Activated naive CD4-positive, alpha-beta T cell treated with anti-CD3 and anti-CD28 coated beads for 36 hours (primary cell): ENCODE results near the gene PLCD3. TPM values are rescaled to one million over a fixed set of nuclear protein-coding genes. Genes with fewer than 3 reads are reported as not detected.

ENCODE experiments used
- CTCF ChIA-PET: fragments of 350-600 bp; sonication (Branson Sonifier 250); formaldehyde crosslinking; loops from one replicate; lab custom pipeline; 2021; ENCODE audit warnings: antibody characterized with exemption; lab: Charles Lee
- DNase-seq: peaks from one replicate; pipeline ENCODE4 v3.0.0-alpha.2; 2020
- H3K27ac Mint-ChIP-seq: one replicate; pipeline ENCODE4 v1.8.0; 2021; ENCODE audit warnings: mild to moderate bottlenecking, mixed read lengths
- H3K27me3 Mint-ChIP-seq: one replicate; pipeline ENCODE4 v1.8.0; 2021; ENCODE audit warnings: low read depth, mixed read lengths
- H3K36me3 Mint-ChIP-seq: one replicate; pipeline ENCODE4 v1.8.0; 2021; ENCODE audit warnings: low read depth, mixed read lengths
- H3K4me1 Mint-ChIP-seq: one replicate; pipeline ENCODE4 v1.8.0; 2021; ENCODE audit warnings: low read depth, mixed read lengths
- H3K4me3 Mint-ChIP-seq: one replicate; pipeline ENCODE4 v1.8.0; 2021; ENCODE audit warnings: mild to moderate bottlenecking, moderate library complexity, mixed read lengths
- H3K9me3 Mint-ChIP-seq: one replicate; pipeline ENCODE4 v1.8.0; 2021; ENCODE audit warnings: mixed read lengths
- intact Hi-C: fragments of 100-400 bp; cut with micrococcal nuclease; formaldehyde crosslinking; loops from one replicate; pipeline ENCODE4 v1.15.1; 2023
- microRNA-seq: library from miRNA; unstranded; fragments of <30 nt; microRNA quantifications from one replicate; pipeline ENCODE4 v1.2.0, GENCODE V29; 2022; ENCODE audit warnings: borderline microRNAs expressed, borderline replicate concordance
- total RNA-seq, 2 experiments: library from RNA; stranded (reverse); gene quantifications; one replicate each; pipeline ENCODE4 v1.2.3, GENCODE V29; 2021

PLCD3 gene
- total RNA-seq, 2 experiments from 2014 or later = 2.4 TPM

- no peaks in the 10 kb centered on the region for H3K27me3 Mint-ChIP-seq
- peaks cover 47% of the 10 kb centered on the region for H3K4me1 Mint-ChIP-seq
- H3K36me3 Mint-ChIP-seq = peaks cover 15% of the 10 kb centered on the region
- no peak for DNase-seq
- peak overlapping the region; percentile 87 for H3K4me3 Mint-ChIP-seq
- intact Hi-C loops = loop anchor here (1.0 to 10.0 kb wide), 8 partner anchors 9 to 286 kb away; partner anchors contain the start of genes C1QL1, EFTUD2, HEXIM1 and HEXIM2
- CTCF ChIA-PET = interaction anchor here (0.6 to 1.5 kb wide), 5 partner anchors 9 to 240 kb away, joined by 3 to 5 read pairs (median 4); partner anchors contain the start of gene DCAKD
- no peaks in the 10 kb centered on the region for H3K9me3 Mint-ChIP-seq
- peak overlapping the region; percentile 93 for H3K27ac Mint-ChIP-seq
Measured at GRCh38 chr17:45061606-45062205, 70.6 kb downstream of the PLCD3 start.

DNA sequence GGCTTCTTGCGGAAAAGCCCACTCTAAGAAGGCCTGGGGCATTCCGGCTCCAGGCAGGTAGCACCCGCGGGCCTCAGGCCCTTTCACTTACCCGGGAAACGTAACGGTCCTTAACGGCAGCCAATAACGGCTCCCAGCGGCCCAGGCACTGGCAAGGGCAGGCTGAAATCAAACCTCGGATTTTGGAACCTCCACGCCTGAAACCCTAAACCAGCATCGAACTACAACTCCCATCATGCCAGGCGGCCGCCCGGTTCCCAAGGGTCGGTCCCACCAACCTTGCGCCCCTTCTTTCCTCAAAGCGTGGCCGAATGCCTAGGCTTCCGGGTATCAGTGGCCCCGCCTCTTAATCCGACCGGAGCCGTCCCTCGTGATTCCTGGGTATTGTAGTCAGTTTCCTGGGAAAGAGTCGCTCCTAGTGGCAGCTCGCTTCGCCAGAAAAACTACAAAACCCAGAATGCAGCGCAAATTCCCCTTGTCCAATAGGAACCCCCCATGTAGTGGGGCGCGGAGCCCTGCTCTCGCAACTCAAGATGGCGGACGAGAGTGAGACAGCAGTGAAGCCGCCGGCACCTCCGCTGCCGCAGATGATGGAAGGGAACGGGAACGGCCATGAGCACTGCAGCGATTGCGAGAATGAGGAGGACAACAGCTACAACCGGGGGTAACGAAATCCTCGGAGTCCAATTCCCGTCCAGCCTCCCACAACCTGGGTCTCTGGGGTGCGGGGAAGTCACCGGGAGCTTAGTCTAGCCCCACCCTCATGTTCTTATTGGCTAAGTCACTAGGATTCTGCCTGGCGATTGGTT is 71.3 kb downstream of the PLCD3 start, which contains the start of gene NMT1:
TSS of gene NMT1 (plus strand) at position 521 of the 809 bp plus-strand sequence. CDS start at position 534, 13 bp downstream.
- Mint-ChIP-seq H3K36me3 (peaks cover 15% of the 10 kb centered on the region), H3K27me3 (no peaks in the 10 kb centered on the region), H3K9me3 (no peaks in the 10 kb centered on the region), H3K4me3 (peak within 1 kb of the TSS; percentile 87), H3K4me1 (peaks cover 47% of the 10 kb centered on the region), H3K27ac (peak within 1 kb of the TSS; percentile 93)
- intact Hi-C loops = loop anchor here (1.0 to 10.0 kb wide), 8 partner anchors 9 to 286 kb away; partner anchors contain the start of genes C1QL1, EFTUD2, HEXIM1 and HEXIM2
- DNase-seq = peak; percentile 99
- CTCF ChIA-PET = interaction anchor here (0.6 to 1.5 kb wide), 6 partner anchors 8 to 241 kb away, joined by 3 to 5 read pairs (median 4); partner anchors contain the start of genes ACBD4 and DCAKD

DNA sequence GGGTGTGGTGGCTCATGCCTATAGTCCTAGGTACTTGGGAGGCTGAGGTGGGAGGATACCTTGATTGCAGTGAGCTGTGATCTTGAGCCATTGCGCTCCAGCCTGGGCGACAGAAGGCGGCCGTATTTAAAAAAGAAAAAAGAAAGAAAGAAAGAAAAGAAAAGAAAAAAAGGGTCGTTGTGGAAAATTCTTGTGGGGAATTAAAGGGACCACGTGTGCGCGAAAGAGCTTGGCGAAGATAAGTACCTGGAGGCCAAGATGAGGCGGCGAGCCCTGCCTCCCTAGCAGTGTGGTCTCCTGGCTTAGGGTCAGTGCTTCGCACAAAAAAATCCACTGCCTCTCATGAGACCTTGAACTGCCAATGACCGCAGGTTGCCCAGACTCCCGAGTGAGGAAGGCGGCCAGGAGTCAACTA is 71.9 kb downstream of the PLCD3 start:
- intact Hi-C loops = loop anchor here (10.0 kb wide), 1 partner anchor 254 kb away; the partner anchor contains the start of gene MAP3K14
- CTCF ChIA-PET = interaction anchor here (1.0 to 1.3 kb wide), 2 partner anchors 13 to 75 kb away, joined by 4 to 5 read pairs; partner anchors contain the start of gene ACBD4
- DNase-seq = no peak
- Mint-ChIP-seq H3K4me1 (peaks cover 52% of the 10 kb centered on the region), H3K27me3 (no peaks in the 10 kb centered on the region), H3K36me3 (peaks cover 15% of the 10 kb centered on the region), H3K27ac (peak overlapping the region; percentile 93), H3K4me3 (peak overlapping the region; percentile 87), H3K9me3 (no peaks in the 10 kb centered on the region)

Small RNA genes lying within 50 kb of the gene (microRNA-seq; reads per million reads assigned to microRNA genes)
- not detected for gene MIR6784

Other genes with a start within 250 kb of the PLCD3 start
- gene EFTUD2, start 233.1 kb downstream of the PLCD3 start, total RNA-seq = 100 to 1,000 TPM; 170 to 176 TPM
- not detected for gene GFAP, start 217.0 kb downstream of the PLCD3 start, total RNA-seq
- gene KIF18B, start 184.7 kb downstream of the PLCD3 start, total RNA-seq = 10 to 100 TPM; 54.9 to 55.4 TPM
- gene C1QL1, start 164.2 kb downstream of the PLCD3 start, total RNA-seq = under 1 TPM; 0.36 to 0.40 TPM
- gene DCAKD, start 80.9 kb downstream of the PLCD3 start, total RNA-seq = 10 to 100 TPM; 38.1 to 38.9 TPM
- gene NMT1, start 71.2 kb downstream of the PLCD3 start, total RNA-seq = 100 to 1,000 TPM; 234 to 235 TPM
- 10 to 100 TPM; 12.3 to 12.7 TPM for gene ACBD4, start 3.2 kb upstream of the PLCD3 start, total RNA-seq
- gene HEXIM1, start 16.0 kb upstream of the PLCD3 start, total RNA-seq = 10 to 100 TPM; 24.3 to 24.7 TPM
- gene HEXIM2, start 29.4 kb upstream of the PLCD3 start, total RNA-seq = 1 to 10 TPM; 3.5 TPM
- gene FMNL1, start 89.4 kb upstream of the PLCD3 start, total RNA-seq = 100 to 1,000 TPM; 228 to 242 TPM
- gene SPATA32, start 129.6 kb upstream of the PLCD3 start, total RNA-seq = under 1 TPM in 1 of 2 experiments, not detected in 1; 0.12 TPM
- 10 to 100 TPM; 45.5 to 52.0 TPM for gene MAP3K14, start 184.5 kb upstream of the PLCD3 start, total RNA-seq